Subcutaneous adipose tissue (tissue), 4 donors: ENCODE data around the gene PTPRN2. TPM values are rescaled to one million over a fixed set of nuclear protein-coding genes. Genes with fewer than 3 reads are reported as not detected.

Source experiments
- CTCF ChIP-seq: fragments of 450-650 bp; IDR thresholded peaks from one replicate; pipeline ENCODE4 v1.5.1; 2016; ENCODE audit warnings: low read depth, mild to moderate bottlenecking, control low read depth, antibody characterized with exemption, moderate library complexity
- total RNA-seq, 4 donors: library from RNA; depleted of rRNA; stranded (reverse); fragments of >200 nt; gene quantifications; one replicate each; pipeline ENCODE4 v1.1.0, GENCODE V29; 2016

The PTPRN2 gene
- total RNA-seq, 4 donors from 2014 or later = 2.0 to 4.6 (median 3.7) TPM

DNA sequence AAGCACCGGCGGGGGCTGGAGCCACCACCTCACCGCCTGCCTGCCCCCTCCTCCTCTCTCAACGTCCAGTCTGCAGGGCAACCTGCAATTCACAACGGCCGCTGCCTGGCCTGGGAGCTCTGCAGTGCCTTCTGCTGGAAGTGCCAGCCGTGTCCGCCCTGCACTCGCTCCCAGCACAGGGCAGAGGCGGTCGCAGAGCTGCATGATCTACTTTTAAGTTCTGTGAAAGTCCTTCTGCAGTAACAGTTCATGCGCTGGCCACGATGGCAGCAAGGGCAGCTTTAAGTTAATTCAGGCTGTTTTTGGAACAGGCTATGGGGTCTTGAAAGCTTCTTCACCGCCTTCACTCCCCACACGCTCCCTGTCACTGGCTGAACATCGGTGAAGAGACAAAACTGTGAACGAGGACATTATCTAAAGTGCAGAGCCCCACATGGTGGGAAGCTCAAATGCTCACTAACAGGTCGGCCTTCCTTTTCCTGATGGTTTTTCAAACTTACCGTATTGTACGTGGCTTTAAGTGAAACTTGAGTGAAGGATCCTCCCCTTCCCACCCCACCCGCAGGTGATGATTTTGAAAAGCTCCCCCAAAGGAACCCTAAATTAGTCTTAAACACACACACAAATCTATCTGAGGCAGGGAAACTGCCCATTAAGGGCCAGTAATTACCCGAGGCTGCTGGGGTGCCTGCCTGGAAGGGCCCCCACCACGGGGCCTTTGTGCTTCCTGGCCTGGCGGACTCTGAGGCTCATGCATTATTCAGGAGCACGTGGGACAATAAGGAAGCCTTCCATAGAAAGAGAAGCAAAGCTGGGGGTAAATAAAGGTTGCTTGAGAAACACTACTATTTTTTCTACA lies 746.5 kb downstream of the PTPRN2 start:
- TF ChIP-seq CTCF = no peak

GRCh38 chr7:157840174-157840913 lies 747.3 kb downstream of the PTPRN2 start:
- TF ChIP-seq CTCF = no peak

- no peak for TF ChIP-seq CTCF
Observed at GRCh38 chr7:157839672-157840167, 747.9 kb downstream of the PTPRN2 start.

DNA sequence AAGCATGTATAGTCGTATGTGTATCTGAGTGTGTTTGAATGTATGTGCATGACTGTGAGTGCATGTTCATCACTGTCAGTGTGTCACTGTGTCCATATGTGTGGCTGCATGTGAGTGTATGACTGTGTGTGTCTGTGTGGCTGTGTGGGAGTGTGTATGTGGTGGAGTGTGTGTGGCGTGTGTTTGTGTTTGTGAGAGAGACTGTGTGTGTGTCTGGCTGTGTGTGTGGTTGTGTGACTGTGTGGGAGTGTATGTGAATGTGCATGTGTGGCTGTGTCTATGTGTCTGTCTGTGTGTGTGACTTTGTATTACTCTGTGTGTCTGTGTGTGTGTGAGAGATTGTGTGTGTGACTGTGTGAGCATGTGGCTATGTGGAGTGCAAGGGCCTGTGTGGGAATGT lies 748.4 kb downstream of the PTPRN2 start:
- TF ChIP-seq CTCF = no peak

GRCh38 chr7:157837561-157837960 lies 750.1 kb downstream of the PTPRN2 start:
- TF ChIP-seq CTCF = no peak

DNA sequence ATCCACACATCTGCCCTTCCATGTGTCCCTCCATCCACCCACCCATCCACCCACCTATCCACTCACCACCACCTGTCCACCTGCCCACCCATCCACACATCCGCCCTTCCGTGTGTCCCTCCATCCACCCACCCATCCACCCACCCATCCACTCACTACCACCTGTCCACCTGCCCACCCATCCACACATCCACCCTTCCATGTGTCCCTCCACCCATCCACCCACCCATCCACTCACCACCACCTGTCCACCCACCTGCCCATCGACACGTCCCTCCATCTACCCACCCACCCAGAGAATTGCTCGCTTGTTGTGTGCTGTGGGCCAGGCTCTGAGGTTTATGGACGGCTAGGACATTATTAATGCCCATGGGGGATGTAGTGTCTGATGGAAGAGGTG lies 750.6 kb downstream of the PTPRN2 start:
- no peak for TF ChIP-seq CTCF

DNA sequence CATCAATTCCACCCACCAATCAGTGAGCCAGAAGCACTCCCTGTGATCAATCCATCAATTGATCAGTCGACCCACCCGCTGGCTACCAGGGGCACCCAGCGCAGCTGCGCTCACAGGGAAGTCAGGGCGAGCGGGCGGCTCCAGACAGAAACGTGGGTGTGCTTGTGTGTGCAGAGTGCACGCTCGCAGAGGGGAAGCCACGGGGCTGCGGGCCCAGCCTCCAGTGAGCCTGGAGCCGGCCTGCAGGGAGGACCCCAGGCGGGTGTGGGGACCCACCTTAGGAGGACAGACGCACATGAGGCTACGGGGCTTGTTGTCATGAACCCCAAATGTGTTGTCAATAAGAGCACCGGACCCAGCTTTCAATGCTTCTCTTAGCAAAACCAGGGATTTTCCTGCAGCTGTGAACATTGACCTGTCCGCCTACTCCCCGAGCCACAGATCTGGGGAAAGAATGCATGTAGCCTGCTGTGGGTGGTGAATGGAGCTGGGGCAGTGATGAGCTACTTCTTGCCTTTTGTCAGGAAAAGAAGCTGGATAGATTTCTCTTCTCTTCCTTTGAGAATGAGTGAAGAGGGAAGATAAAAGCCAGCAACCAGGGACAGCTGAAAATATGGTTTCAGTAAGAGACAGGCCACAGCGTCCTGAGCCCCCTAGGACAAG lies 753.0 kb downstream of the PTPRN2 start:
- TF ChIP-seq CTCF = no peak
